Left ventricle myocardium inferior (tissue), 1 donor: Measurements from ENCODE around the gene MAB21L3. TPM values are rescaled to one million over a fixed set of nuclear protein-coding genes. Genes with fewer than 3 reads are reported as not detected.

Source experiments
- DNase-seq: peaks from one replicate; pipeline ENCODE4 v3.0.0-alpha.2; 2020
- H3K27ac ChIP-seq: fragments of 200-600 bp; replicated peaks from 2 replicates; pipeline ENCODE4 v1.8.0; 2021
- H3K27me3 ChIP-seq: fragments of 200-600 bp; 2 replicates; pipeline ENCODE4 v1.8.0; 2021; ENCODE audit warnings: low read depth
- H3K36me3 ChIP-seq: fragments of 200-600 bp; 2 replicates; pipeline ENCODE4 v1.8.0; 2021
- H3K4me1 ChIP-seq: fragments of 200-600 bp; 2 replicates; pipeline ENCODE4 v1.8.0; 2021
- H3K4me3 ChIP-seq: fragments of 200-600 bp; 2 replicates; pipeline ENCODE4 v1.8.0; 2021; ENCODE audit warnings: mild to moderate bottlenecking, moderate library complexity
- H3K9me3 ChIP-seq: fragments of 200-600 bp; replicated peaks from 2 replicates; pipeline ENCODE4 v1.8.0; 2021
- CTCF ChIP-seq: fragments of 200-600 bp; IDR thresholded peaks from 2 replicates; pipeline ENCODE4 v1.8.0; 2021; ENCODE audit warnings: antibody characterized with exemption, mild to moderate bottlenecking, borderline replicate concordance
- intact Hi-C: fragments of 100-400 bp; cut with micrococcal nuclease; formaldehyde crosslinking; loops from one replicate; pipeline ENCODE4 v1.11.0; 2022
- total RNA-seq: library from RNA; stranded (reverse); fragmentation: NEBNext Ultra II Directional; extraction: Animal tissue kit (Norgen Biotek cat#: 25700); gene quantifications from one replicate; pipeline ENCODE4 v1.2.1, GENCODE V29; 2021
- donor health status: DM: no; HTN: yes; CAD: no; lungs with severe emphysema.

Gene MAB21L3
- total RNA-seq, 1 donor from 2014 or later = not detected

GRCh38 chr1:116097626-116098025 lies 13.6 kb upstream of the MAB21L3 start:
- TF ChIP-seq CTCF = no peak
- Histone ChIP-seq H3K27me3 (no peaks in the 10 kb centered on the region), H3K4me3 (no peak overlapping the region), H3K36me3 (peaks cover 15% of the 10 kb centered on the region), H3K4me1 (no peaks in the 10 kb centered on the region), H3K9me3 (peaks cover 25% of the 10 kb centered on the region), H3K27ac (no peak overlapping the region)
- no peak for DNase-seq
- intact Hi-C loops = no loop called here

- no peak for DNase-seq
- H3K9me3 ChIP-seq = peaks cover 23% of the 10 kb centered on the region
- intact Hi-C loops = no loop called here
- H3K27ac ChIP-seq = no peak overlapping the region
- no peaks in the 10 kb centered on the region for H3K27me3 ChIP-seq
- H3K4me1 ChIP-seq = no peaks in the 10 kb centered on the region
- no peak overlapping the region for H3K4me3 ChIP-seq
- peaks cover 15% of the 10 kb centered on the region for H3K36me3 ChIP-seq
- no peak for TF ChIP-seq CTCF
These were observed 11.8 kb upstream of the MAB21L3 start for GRCh38 chr1:116099379-116099778.

- DNase-seq = no peak
- no peaks in the 10 kb centered on the region for H3K4me1 ChIP-seq
- intact Hi-C loops = no loop called here
These were observed 11.3 kb upstream of the MAB21L3 start for GRCh38 chr1:116099919-116100318.

GRCh38 chr1:116104667-116105066 lies 6.5 kb upstream of the MAB21L3 start:
- no peak overlapping the region for H3K27ac ChIP-seq
- DNase-seq = no peak
- intact Hi-C loops = no loop called here
- TF ChIP-seq CTCF = no peak
- no peak overlapping the region for H3K4me3 ChIP-seq
- no peaks in the 10 kb centered on the region for H3K36me3 ChIP-seq
- no peaks in the 10 kb centered on the region for H3K9me3 ChIP-seq
- no peaks in the 10 kb centered on the region for H3K4me1 ChIP-seq
- H3K27me3 ChIP-seq = no peaks in the 10 kb centered on the region

More at GRCh38 chr1:116099919-116100318, 11.3 kb upstream of the MAB21L3 start:
- Histone ChIP-seq H3K9me3 (peaks cover 17% of the 10 kb centered on the region), H3K4me3 (no peak overlapping the region), H3K27ac (no peak overlapping the region), H3K36me3 (peaks cover 10% of the 10 kb centered on the region), H3K27me3 (no peaks in the 10 kb centered on the region)
- no peak for TF ChIP-seq CTCF

GRCh38 chr1:116105996-116106395 lies 5.2 kb upstream of the MAB21L3 start:
- no peak for DNase-seq
- H3K27me3 ChIP-seq = no peaks in the 10 kb centered on the region
- H3K4me1 ChIP-seq = peaks cover 2% of the 10 kb centered on the region
- no peak overlapping the region for H3K4me3 ChIP-seq
- TF ChIP-seq CTCF = no peak
- no peaks in the 10 kb centered on the region for H3K9me3 ChIP-seq
- no peak overlapping the region for H3K27ac ChIP-seq
- intact Hi-C loops = no loop called here
- no peaks in the 10 kb centered on the region for H3K36me3 ChIP-seq

- no peak for DNase-seq
- Histone ChIP-seq H3K36me3 (no peaks in the 10 kb centered on the region), H3K27ac (no peak overlapping the region), H3K9me3 (no peaks in the 10 kb centered on the region), H3K4me3 (no peak overlapping the region), H3K4me1 (peaks cover 4% of the 10 kb centered on the region), H3K27me3 (no peaks in the 10 kb centered on the region)
- intact Hi-C loops = no loop called here
- no peak for TF ChIP-seq CTCF
These were observed 4.6 kb upstream of the MAB21L3 start for GRCh38 chr1:116106646-116107045.
